K562 (cell line): ENCODE measurements around the gene SCARF1. TPM values are rescaled to one million over a fixed set of nuclear protein-coding genes. Genes with fewer than 3 reads are reported as not detected.
"Not testable (repeated sequence)": the region's sequence is repeated elsewhere in the genome, so short reads cannot be mapped to it uniquely, and the experiment has no call there.

Experiments used
- ATAC-seq: fragments of 200-7000 bp; cut with Tn5 transposase; 3 replicates; pipeline ENCODE4 v1.9.1; 2020; ENCODE audit warnings: moderate library complexity
- BruUV-seq: library from RNA; stranded (reverse); fragments of 400-500 nt; replicated peaks from 2 replicates; lab custom pipeline; 2021; lab: Mats Ljungman, UMichigan
- CTCF ChIA-PET: fragments of 300-600 bp; formaldehyde crosslinking; extraction: SDS; loops from one replicate; lab custom pipeline; 2021; ENCODE audit warnings: low intra/inter-chr PET ratio; lab: Yijun Ruan, JAX
- POLR2A ChIA-PET: fragments of 300-600, 350-650 bp; sonication (Branson Sonifier 250); formaldehyde crosslinking; extraction: SDS; loops from one replicate; lab custom pipeline; 2021; ENCODE audit warnings: antibody characterized with exemption, inconsistent platforms; lab: Yijun Ruan, JAX
- DNase-seq, 4 experiments: peaks; one replicate each; pipeline versions ENCODE4 v3.0.0 to v3.0.0-alpha.2; 2011 to 2018; ENCODE audit warnings: low spot score in 3 of 4, mixed read lengths in 3 of 4; ENCODE audit errors: extremely low read depth in 1 of 4
- FAIRE-seq: peaks from 2 replicates; lab custom pipeline; 2011; peaks lifted over from hg19 to GRCh38; lab: Jason Lieb, UNC
- H2AFZ ChIP-seq: 2 replicates; pipeline ENCODE4 v1.6.0; 2011; ENCODE audit warnings: low read depth, low read length, control low read depth, inconsistent platforms
- H3K27ac ChIP-seq: fragments of 200-600 bp; 3 replicates; pipeline ENCODE4 v1.8.0; 2011; ENCODE audit warnings: low read depth, mild to moderate bottlenecking, control low read depth, inconsistent platforms, low read length, moderate library complexity, mixed read lengths; ENCODE audit errors: extremely low read depth
- H3K27me3 ChIP-seq, 2 experiments: fragments of 300-600 bp in 1 of 2; 2 replicates in 1 of 2; 3 replicates in 1 of 2; pipeline versions ENCODE4 v1.6.0 to v1.8.0; 2011; ENCODE audit warnings: inconsistent platforms in 2 of 2, low read length in 2 of 2, mild to moderate bottlenecking in 1 of 2, mixed read lengths in 1 of 2, moderate library complexity in 1 of 2; ENCODE audit not compliant: control insufficient read depth in 2 of 2, insufficient read depth in 2 of 2
- H3K36me3 ChIP-seq: fragments of 300-600 bp; 3 replicates; pipeline ENCODE4 v1.8.0; 2011; ENCODE audit warnings: mild to moderate bottlenecking, low read length, inconsistent platforms; ENCODE audit not compliant: control insufficient read depth, insufficient read depth
- H3K4me1 ChIP-seq, 2 experiments: fragments of 200-600 bp in 1 of 2; replicated peaks in 1 of 2; 2 replicates in 1 of 2; 3 replicates in 1 of 2; pipeline versions ENCODE4 v1.5.1 to v1.8.0; 2011; ENCODE audit warnings: inconsistent platforms in 2 of 2, low read length in 2 of 2, mild to moderate bottlenecking in 1 of 2, mixed read lengths in 1 of 2, moderate library complexity in 1 of 2; ENCODE audit not compliant: control insufficient read depth in 2 of 2, insufficient read depth in 2 of 2
- H3K4me2 ChIP-seq: 2 replicates; pipeline ENCODE4 v1.6.1; 2011; ENCODE audit warnings: low read length, control low read depth, inconsistent platforms, mixed read lengths; ENCODE audit not compliant: insufficient read depth
- H3K4me3 ChIP-seq: fragments of 200-600 bp; sonication (generic), shearing (Covaris generic); 2 replicates; pipeline ENCODE4 v1.5.1; 2016; ENCODE audit warnings: control low read depth, inconsistent platforms
- H3K79me2 ChIP-seq: fragments of 200-600 bp; 3 replicates; pipeline ENCODE4 v1.8.0; 2011; ENCODE audit warnings: low read length, inconsistent platforms; ENCODE audit not compliant: control insufficient read depth, insufficient read depth
- H3K9ac ChIP-seq, 2 experiments: 2 replicates each; pipeline versions ENCODE4 v1.6.0 to v1.6.1; 2011; ENCODE audit warnings: low read depth in 2 of 2, low read length in 2 of 2, control low read depth in 1 of 2, inconsistent platforms in 1 of 2, mild to moderate bottlenecking in 1 of 2, mixed read lengths in 1 of 2; ENCODE audit not compliant: insufficient read depth in 1 of 2
- H3K9me1 ChIP-seq: one replicate; pipeline ENCODE4 v1.6.0; 2011; ENCODE audit warnings: inconsistent platforms, mild to moderate bottlenecking, low read length, moderate library complexity; ENCODE audit not compliant: control insufficient read depth, insufficient read depth
- H3K9me3 ChIP-seq: replicated peaks from 2 replicates; pipeline ENCODE4 v1.5.1; 2011; ENCODE audit warnings: low read depth, low read length, inconsistent platforms; ENCODE audit not compliant: control insufficient read depth, insufficient read depth
- H4K20me1 ChIP-seq: replicated peaks from 2 replicates; pipeline ENCODE4 v1.6.1; 2011; ENCODE audit warnings: low read length, inconsistent platforms, mixed read lengths; ENCODE audit not compliant: control insufficient read depth, insufficient read depth
- POLR3G ChIP-seq: IDR thresholded peaks from 2 replicates; pipeline ENCODE4 v1.6.1; 2011; ENCODE audit not compliant: insufficient read length, insufficient replicate concordance; ENCODE audit errors: extremely low read depth
- WGBS: fragments of 100-300 bp; shearing (Covaris generic); methylation state at CpG from one replicate; pipeline ENCODE4 v1.1.6; 2016; ENCODE audit warnings: low coverage, mixed read lengths; ENCODE audit not compliant: insufficient coverage; ENCODE audit errors: missing lambda C conversion rate; 5-methylcytosine and 5-hydroxymethylcytosine counted together
- in situ Hi-C: fragments of 300-500 bp; cut with MboI; formaldehyde crosslinking; loops from 4 replicates; pipeline ENCODE4 v1.15.0; 2018; ENCODE audit warnings: inconsistent platforms, mixed read lengths
- intact Hi-C: fragments of 100-400 bp; cut with micrococcal nuclease; formaldehyde crosslinking; loops from 2 replicates; pipeline ENCODE4 v1.14.2; 2022
- polyA plus RNA-seq, 8 experiments: library from polyadenylated mRNA; depleted of rRNA in 4 of 8; stranded (reverse) in 5 of 8; unstranded in 3 of 8; fragments of >200 nt; fragmentation: Nextera tagmentation in 2 of 8; fragmentation: Illumina TruSeq in 1 of 8; extraction: Ambion mirVana in 2 of 8; extraction: Trizol in 1 of 8; gene quantifications; 2 replicates each; pipeline versions ENCODE4 v1.2.1 to v1.2.3, GENCODE V29; 2011 to 2014; ENCODE audit warnings: inconsistent platforms in 1 of 8, missing spikeins in 1 of 8
- total RNA-seq, 7 experiments: library from RNA; depleted of rRNA in 6 of 7; stranded (reverse); fragments of >200 nt in 6 of 7; fragmentation: Illumina TruSeq in 2 of 7; extraction: Trizol in 2 of 7; gene quantifications; 2 replicates each; pipeline versions ENCODE4 v1.2.1 to v1.2.3, GENCODE V29; 2011 to 2021; ENCODE audit warnings: low replicate concordance in 1 of 7
- TF ChIP-seq, protein P1 (sequence below), 2 experiments: fragments of 450-650 bp in 1 of 2; sonication (generic) in 1 of 2; formaldehyde crosslinking in 1 of 2; IDR thresholded peaks in 1 of 2; conservative IDR thresholded peaks in 1 of 2; 2 replicates each; pipeline versions ENCODE4 v1.6.1 to v1.8.1; 2016 to 2023; ENCODE audit warnings: mild to moderate bottlenecking in 2 of 2, moderate library complexity in 2 of 2, inconsistent platforms in 1 of 2, missing genetic modification reagents in 1 of 2

The SCARF1 gene
- total and polyA plus RNA-seq, 9 of the 15 experiments (the other 6 are each of a cell fraction or from before 2014, with no cell fraction given) = 0.04 to 2.1 (median 0.63) TPM

DNA sequence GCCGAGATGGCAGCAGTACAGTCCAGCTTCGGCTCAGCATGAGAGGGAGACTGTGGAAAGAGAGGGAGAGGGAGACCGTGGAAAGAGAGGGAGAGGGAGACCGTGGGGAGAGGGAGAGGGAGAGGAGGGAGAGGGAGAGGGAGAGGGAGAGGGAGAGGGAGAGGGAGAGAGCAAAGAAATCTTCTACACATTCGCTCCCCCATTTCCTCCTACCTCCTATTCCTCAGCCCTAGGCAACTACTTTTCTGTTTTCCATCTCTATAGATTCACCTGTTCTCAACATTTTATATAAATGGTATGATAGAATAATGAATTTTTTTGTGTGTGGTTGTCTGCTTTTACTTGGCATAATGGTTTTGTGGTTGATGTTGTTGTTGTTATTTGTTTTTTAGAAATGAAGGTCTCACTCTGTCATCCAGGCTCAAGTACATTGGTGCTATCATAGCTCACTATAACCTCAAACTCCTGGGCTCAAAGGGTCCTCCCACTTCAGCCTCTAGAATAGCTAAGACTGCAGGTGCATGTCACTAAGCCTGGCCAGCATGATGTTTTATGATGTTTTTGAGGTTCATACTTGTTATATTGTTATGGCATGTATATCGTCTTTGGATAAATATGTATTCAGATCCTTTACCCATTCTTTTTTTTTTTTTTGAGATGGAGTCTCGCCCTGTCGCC, 45.2 kb upstream of the SCARF1 start (continued):
- TF ChIP-seq, protein P1, sequence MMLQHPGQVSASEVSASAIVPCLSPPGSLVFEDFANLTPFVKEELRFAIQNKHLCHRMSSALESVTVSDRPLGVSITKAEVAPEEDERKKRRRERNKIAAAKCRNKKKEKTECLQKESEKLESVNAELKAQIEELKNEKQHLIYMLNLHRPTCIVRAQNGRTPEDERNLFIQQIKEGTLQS (IDR thresholded peaks at IDR 0.05) = no peak
- TF ChIP-seq, protein P1 (CRISPR knock-in tag; conservative IDR thresholded peaks at IDR 0.05) = no peak
- TF ChIP-seq POLR3G = no peak

DNA sequence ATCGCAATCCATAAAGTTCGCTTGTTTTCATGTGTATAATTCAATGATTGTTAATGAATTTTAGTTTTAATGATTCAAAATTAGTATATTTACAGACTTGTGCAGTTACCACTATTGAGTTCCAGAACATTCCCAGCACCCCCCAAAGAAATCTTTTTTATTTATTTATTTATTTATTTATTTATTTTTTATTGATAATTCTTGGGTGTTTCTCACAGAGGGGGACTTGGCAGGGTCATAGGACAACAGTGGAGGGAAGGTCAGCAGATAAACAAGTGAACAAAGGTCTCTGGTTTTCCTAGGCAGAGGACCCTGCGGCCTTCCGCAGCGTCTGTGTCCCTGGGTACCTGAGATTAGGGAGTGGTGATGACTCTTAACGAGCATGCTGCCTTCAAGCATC, 42.9 kb upstream of the SCARF1 start:
- H3K36me3 ChIP-seq, H3K9me1 ChIP-seq, H3K4me3 ChIP-seq, H3K27ac ChIP-seq, H3K9me3 ChIP-seq, POLR2A ChIA-PET, in situ Hi-C loops, CTCF ChIA-PET, intact Hi-C loops, H3K4me2 ChIP-seq, FAIRE-seq, ATAC-seq, H4K20me1 ChIP-seq, DNase-seq, BruUV-seq, H2AFZ ChIP-seq, H3K27me3 ChIP-seq, H3K9ac ChIP-seq: not testable (repeated sequence)
- H3K4me1 ChIP-seq = peaks cover 2 to 10% of the 10 kb centered on the region in 2 experiments; a peak in 4 of 5 replicates
- 29% methylated on average over 2 of the region's 6 CpGs for whole genome bisulfite sequencing
- H3K79me2 ChIP-seq = peaks cover 13% of the 10 kb centered on the region
